Thymus (tissue), 11 donors: ENCODE results near the gene ABL1. TPM values are rescaled to one million over a fixed set of nuclear protein-coding genes. Genes with fewer than 3 reads are reported as not detected.

ENCODE experiments used
- DNase-seq, 9 donors: peaks; one replicate each; pipeline ENCODE4 v3.0.0-alpha.2; 2013; ENCODE audit warnings: low spot score in 9 of 9, low read depth in 6 of 9, missing footprints in 1 of 9
- H3K27ac ChIP-seq, 2 donors: one replicate each; pipeline ENCODE4 v1.5.1; 2013; ENCODE audit warnings: control low read depth in 1 of 2, low read depth in 1 of 2, low read length in 1 of 2, mild to moderate bottlenecking in 1 of 2, moderate library complexity in 1 of 2
- H3K27me3 ChIP-seq, 2 donors: one replicate each; pipeline ENCODE4 v1.5.1; 2013; ENCODE audit warnings: low read length in 1 of 2; ENCODE audit not compliant: control insufficient read depth in 2 of 2, insufficient read depth in 1 of 2
- H3K36me3 ChIP-seq, 2 donors: one replicate each; pipeline ENCODE4 v1.5.1; 2013; ENCODE audit warnings: low read length in 1 of 2, mild to moderate bottlenecking in 1 of 2, moderate library complexity in 1 of 2; ENCODE audit not compliant: control insufficient read depth in 2 of 2, insufficient read depth in 2 of 2
- H3K4me1 ChIP-seq, 2 donors: one replicate each; pipeline ENCODE4 v1.5.1; 2013; ENCODE audit warnings: low read length in 2 of 2; ENCODE audit not compliant: control insufficient read depth in 2 of 2, insufficient read depth in 2 of 2
- H3K4me3 ChIP-seq, 2 donors: one replicate each; pipeline ENCODE4 v1.5.1; 2013; ENCODE audit warnings: low read length in 2 of 2, control low read depth in 1 of 2, mild to moderate bottlenecking in 1 of 2
- H3K9me3 ChIP-seq, 2 donors: one replicate each; pipeline ENCODE4 v1.5.1; 2013; ENCODE audit warnings: low read length in 1 of 2, mild to moderate bottlenecking in 1 of 2; ENCODE audit not compliant: control insufficient read depth in 2 of 2, insufficient read depth in 1 of 2
- WGBS: extraction: QIAGEN DNeasy Blood & Tissue Kit; methylation state at CpG from one replicate; pipeline ENCODE4 v1.1.7; 2013; 5-methylcytosine and 5-hydroxymethylcytosine counted together
- polyA plus RNA-seq: library from polyadenylated mRNA; stranded (reverse); fragments of 200-250 nt; gene quantifications from one replicate; pipeline ENCODE4 v1.2.3, GENCODE V29; 2013
- total RNA-seq: library from RNA; stranded (reverse); fragments of 120-200 nt; gene quantifications from one replicate; pipeline ENCODE4 v1.2.4, GENCODE V29; 2013
- donor health status: healthy.

Gene ABL1
- total and polyA plus RNA-seq, 2 donors = 9.5 to 21.1 TPM

GRCh38 chr9:130872912-130873503, 38.0 kb downstream of the ABL1 start:
- Histone ChIP-seq H3K4me3 (no peak overlapping the region), H3K4me1 (no peaks in the 10 kb centered on the region), H3K36me3 (peaks cover 42 to 50% of the 10 kb centered on the region in 2 donors), H3K27ac (no peak overlapping the region), H3K9me3 (no peaks in the 10 kb centered on the region), H3K27me3 (no peaks in the 10 kb centered on the region)
- WGBS = 96% methylated on average over 15 of the region's 15 CpGs
- no peak for DNase-seq

GRCh38 chr9:130873966-130874365, 38.9 kb downstream of the ABL1 start:
- Histone ChIP-seq H3K9me3 (no peaks in the 10 kb centered on the region), H3K36me3 (peaks cover 48 to 58% of the 10 kb centered on the region in 2 donors), H3K4me1 (no peaks in the 10 kb centered on the region), H3K4me3 (no peak overlapping the region), H3K27ac (no peak overlapping the region), H3K27me3 (no peaks in the 10 kb centered on the region)
- no peak for DNase-seq
- 97% methylated on average over 8 of the region's 8 CpGs for WGBS

- no peaks in the 10 kb centered on the region for H3K4me1 ChIP-seq
- no peak overlapping the region for H3K27ac ChIP-seq
- no peaks in the 10 kb centered on the region for H3K9me3 ChIP-seq
- H3K36me3 ChIP-seq = peaks cover 49 to 64% of the 10 kb centered on the region in 2 donors
- 88% methylated on average over 5 of the region's 5 CpGs for WGBS
- H3K27me3 ChIP-seq = no peaks in the 10 kb centered on the region
- no peak for DNase-seq
- no peak overlapping the region for H3K4me3 ChIP-seq
These were observed 39.7 kb downstream of the ABL1 start for GRCh38 chr9:130874783-130875182.

GRCh38 chr9:130877300-130877699, 42.2 kb downstream of the ABL1 start:
- 97% methylated on average over 6 of the region's 6 CpGs for WGBS
- H3K27ac ChIP-seq = no peak overlapping the region
- peaks cover 70 to 77% of the 10 kb centered on the region in 2 donors for H3K36me3 ChIP-seq

GRCh38 chr9:130878295-130878694, 43.2 kb downstream of the ABL1 start:
- no peak overlapping the region for H3K4me3 ChIP-seq
- 97% methylated on average over 6 of the region's 6 CpGs for WGBS
- H3K4me1 ChIP-seq = no peaks in the 10 kb centered on the region
- H3K9me3 ChIP-seq = no peaks in the 10 kb centered on the region
- no peak overlapping the region for H3K27ac ChIP-seq
- no peaks in the 10 kb centered on the region for H3K27me3 ChIP-seq
- no peak for DNase-seq
- H3K36me3 ChIP-seq = peaks cover 64 to 72% of the 10 kb centered on the region in 2 donors

More at GRCh38 chr9:130877300-130877699, 42.2 kb downstream of the ABL1 start:
- Histone ChIP-seq H3K27me3 (no peaks in the 10 kb centered on the region), H3K4me3 (no peak overlapping the region), H3K9me3 (no peaks in the 10 kb centered on the region), H3K4me1 (no peaks in the 10 kb centered on the region)
- DNase-seq = no peak

- H3K36me3 ChIP-seq = peaks cover 60 to 72% of the 10 kb centered on the region in 2 donors
- WGBS = 97% methylated on average over 9 of the region's 9 CpGs
These were observed 44.9 kb downstream of the ABL1 start for GRCh38 chr9:130879863-130880411.

GRCh38 chr9:130880599-130881220, 45.7 kb downstream of the ABL1 start:
- no peaks in the 10 kb centered on the region for H3K27me3 ChIP-seq
- H3K4me3 ChIP-seq = no peak overlapping the region
- H3K4me1 ChIP-seq = no peaks in the 10 kb centered on the region
- H3K27ac ChIP-seq = no peak overlapping the region
- WGBS = 98% methylated on average over 16 of the region's 16 CpGs
- no peaks in the 10 kb centered on the region for H3K9me3 ChIP-seq
- DNase-seq = no peak
- H3K36me3 ChIP-seq = peaks cover 66 to 75% of the 10 kb centered on the region in 2 donors

More at GRCh38 chr9:130879863-130880411, 44.9 kb downstream of the ABL1 start:
- H3K27ac ChIP-seq = no peak overlapping the region
- H3K27me3 ChIP-seq = no peaks in the 10 kb centered on the region
- no peaks in the 10 kb centered on the region for H3K4me1 ChIP-seq
- DNase-seq = no peak
- H3K9me3 ChIP-seq = no peaks in the 10 kb centered on the region
- no peak overlapping the region for H3K4me3 ChIP-seq

- Histone ChIP-seq H3K9me3 (no peaks in the 10 kb centered on the region), H3K4me1 (no peaks in the 10 kb centered on the region), H3K27me3 (no peaks in the 10 kb centered on the region), H3K4me3 (no peak overlapping the region), H3K36me3 (peaks cover 72 to 83% of the 10 kb centered on the region in 2 donors), H3K27ac (no peak overlapping the region)
- WGBS = over 99% methylated on average over 6 of the region's 6 CpGs
- DNase-seq = no peak
These were observed 46.5 kb downstream of the ABL1 start for GRCh38 chr9:130881516-130881915.

GRCh38 chr9:130882696-130883225, 47.7 kb downstream of the ABL1 start:
- H3K9me3 ChIP-seq = no peaks in the 10 kb centered on the region
- WGBS = 98% methylated on average over 15 of the region's 15 CpGs
- no peaks in the 10 kb centered on the region for H3K27me3 ChIP-seq
- peaks cover 78 to 81% of the 10 kb centered on the region in 2 donors for H3K36me3 ChIP-seq
- H3K4me3 ChIP-seq = no peak overlapping the region
- DNase-seq = no peak
- H3K27ac ChIP-seq = no peak overlapping the region
- H3K4me1 ChIP-seq = no peaks in the 10 kb centered on the region
